K562 (cell line): ENCODE data around the gene PLXNB2. TPM values are rescaled to one million over a fixed set of nuclear protein-coding genes. Genes with fewer than 3 reads are reported as not detected.

Source experiments
- ATAC-seq: fragments of 200-7000 bp; cut with Tn5 transposase; 3 replicates; pipeline ENCODE4 v1.9.1; 2020; ENCODE audit warnings: moderate library complexity
- BruUV-seq: library from RNA; stranded (reverse); fragments of 400-500 nt; replicated peaks from 2 replicates; lab custom pipeline; 2021; lab: Mats Ljungman, UMichigan
- CTCF ChIA-PET: fragments of 300-600 bp; formaldehyde crosslinking; extraction: SDS; loops from one replicate; lab custom pipeline; 2021; ENCODE audit warnings: low intra/inter-chr PET ratio; lab: Yijun Ruan, JAX
- POLR2A ChIA-PET: fragments of 300-600, 350-650 bp; sonication (Branson Sonifier 250); formaldehyde crosslinking; extraction: SDS; loops from one replicate; lab custom pipeline; 2021; ENCODE audit warnings: antibody characterized with exemption, inconsistent platforms; lab: Yijun Ruan, JAX
- DNase-seq, 4 experiments: peaks; one replicate each; pipeline versions ENCODE4 v3.0.0 to v3.0.0-alpha.2; 2011 to 2018; ENCODE audit warnings: low spot score in 3 of 4, mixed read lengths in 3 of 4; ENCODE audit errors: extremely low read depth in 1 of 4
- FAIRE-seq: peaks from 2 replicates; lab custom pipeline; 2011; peaks lifted over from hg19 to GRCh38; lab: Jason Lieb, UNC
- H2AFZ ChIP-seq: 2 replicates; pipeline ENCODE4 v1.6.0; 2011; ENCODE audit warnings: low read depth, low read length, control low read depth, inconsistent platforms
- H3K27ac ChIP-seq: fragments of 200-600 bp; 3 replicates; pipeline ENCODE4 v1.8.0; 2011; ENCODE audit warnings: low read depth, mild to moderate bottlenecking, control low read depth, inconsistent platforms, low read length, moderate library complexity, mixed read lengths; ENCODE audit errors: extremely low read depth
- H3K27me3 ChIP-seq, 2 experiments: fragments of 300-600 bp in 1 of 2; 2 replicates in 1 of 2; 3 replicates in 1 of 2; pipeline versions ENCODE4 v1.6.0 to v1.8.0; 2011; ENCODE audit warnings: inconsistent platforms in 2 of 2, low read length in 2 of 2, mild to moderate bottlenecking in 1 of 2, mixed read lengths in 1 of 2, moderate library complexity in 1 of 2; ENCODE audit not compliant: control insufficient read depth in 2 of 2, insufficient read depth in 2 of 2
- H3K36me3 ChIP-seq: fragments of 300-600 bp; 3 replicates; pipeline ENCODE4 v1.8.0; 2011; ENCODE audit warnings: mild to moderate bottlenecking, low read length, inconsistent platforms; ENCODE audit not compliant: control insufficient read depth, insufficient read depth
- H3K4me1 ChIP-seq, 2 experiments: fragments of 200-600 bp in 1 of 2; replicated peaks in 1 of 2; 2 replicates in 1 of 2; 3 replicates in 1 of 2; pipeline versions ENCODE4 v1.5.1 to v1.8.0; 2011; ENCODE audit warnings: inconsistent platforms in 2 of 2, low read length in 2 of 2, mild to moderate bottlenecking in 1 of 2, mixed read lengths in 1 of 2, moderate library complexity in 1 of 2; ENCODE audit not compliant: control insufficient read depth in 2 of 2, insufficient read depth in 2 of 2
- H3K4me2 ChIP-seq: 2 replicates; pipeline ENCODE4 v1.6.1; 2011; ENCODE audit warnings: low read length, control low read depth, inconsistent platforms, mixed read lengths; ENCODE audit not compliant: insufficient read depth
- H3K4me3 ChIP-seq: fragments of 200-600 bp; sonication (generic), shearing (Covaris generic); 2 replicates; pipeline ENCODE4 v1.5.1; 2016; ENCODE audit warnings: control low read depth, inconsistent platforms
- H3K79me2 ChIP-seq: fragments of 200-600 bp; 3 replicates; pipeline ENCODE4 v1.8.0; 2011; ENCODE audit warnings: low read length, inconsistent platforms; ENCODE audit not compliant: control insufficient read depth, insufficient read depth
- H3K9ac ChIP-seq, 2 experiments: 2 replicates each; pipeline versions ENCODE4 v1.6.0 to v1.6.1; 2011; ENCODE audit warnings: low read depth in 2 of 2, low read length in 2 of 2, control low read depth in 1 of 2, inconsistent platforms in 1 of 2, mild to moderate bottlenecking in 1 of 2, mixed read lengths in 1 of 2; ENCODE audit not compliant: insufficient read depth in 1 of 2
- H3K9me1 ChIP-seq: one replicate; pipeline ENCODE4 v1.6.0; 2011; ENCODE audit warnings: inconsistent platforms, mild to moderate bottlenecking, low read length, moderate library complexity; ENCODE audit not compliant: control insufficient read depth, insufficient read depth
- H3K9me3 ChIP-seq: replicated peaks from 2 replicates; pipeline ENCODE4 v1.5.1; 2011; ENCODE audit warnings: low read depth, low read length, inconsistent platforms; ENCODE audit not compliant: control insufficient read depth, insufficient read depth
- H4K20me1 ChIP-seq: replicated peaks from 2 replicates; pipeline ENCODE4 v1.6.1; 2011; ENCODE audit warnings: low read length, inconsistent platforms, mixed read lengths; ENCODE audit not compliant: control insufficient read depth, insufficient read depth
- EGR1 ChIP-seq: fragments of 450-650 bp; conservative IDR thresholded peaks from 2 replicates; pipeline ENCODE4 v1.6.1; 2017; ENCODE audit warnings: mild to moderate bottlenecking
- NR4A1 ChIP-seq, 2 experiments: fragments of 250-450 bp in 1 of 2; fragments of 450-650 bp in 1 of 2; sonication (Bioruptor Pico) in 1 of 2; IDR thresholded peaks; 2 replicates each; pipeline versions ENCODE4 v1.4.0 to v1.6.1; 2016 to 2020; ENCODE audit warnings: mild to moderate bottlenecking in 2 of 2, missing compliant biosample characterization in 1 of 2, missing genetic modification characterization in 1 of 2, moderate library complexity in 1 of 2
- RCOR1 ChIP-seq, 2 experiments: IDR thresholded peaks; 2 replicates each; pipeline ENCODE4 v1.6.1; 2012; ENCODE audit warnings: low read depth in 2 of 2, low read length in 2 of 2, borderline replicate concordance in 1 of 2, improper control_type of control experiment in 1 of 2
- ZNF197 ChIP-seq: fragments of 200-800 bp; sonication (Bioruptor generic); IDR thresholded peaks from 2 replicates; pipeline ENCODE4 v1.6.1; 2016; ENCODE audit warnings: low read depth, missing genetic modification characterization, missing compliant biosample characterization
- WGBS: fragments of 100-300 bp; shearing (Covaris generic); methylation state at CpG from one replicate; pipeline ENCODE4 v1.1.6; 2016; ENCODE audit warnings: low coverage, mixed read lengths; ENCODE audit not compliant: insufficient coverage; ENCODE audit errors: missing lambda C conversion rate; 5-methylcytosine and 5-hydroxymethylcytosine counted together
- in situ Hi-C: fragments of 300-500 bp; cut with MboI; formaldehyde crosslinking; loops from 4 replicates; pipeline ENCODE4 v1.15.0; 2018; ENCODE audit warnings: inconsistent platforms, mixed read lengths
- intact Hi-C: fragments of 100-400 bp; cut with micrococcal nuclease; formaldehyde crosslinking; loops from 2 replicates; pipeline ENCODE4 v1.14.2; 2022
- polyA plus RNA-seq, 8 experiments: library from polyadenylated mRNA; depleted of rRNA in 4 of 8; stranded (reverse) in 5 of 8; unstranded in 3 of 8; fragments of >200 nt; fragmentation: Nextera tagmentation in 2 of 8; fragmentation: Illumina TruSeq in 1 of 8; extraction: Ambion mirVana in 2 of 8; extraction: Trizol in 1 of 8; gene quantifications; 2 replicates each; pipeline versions ENCODE4 v1.2.1 to v1.2.3, GENCODE V29; 2011 to 2014; ENCODE audit warnings: inconsistent platforms in 1 of 8, missing spikeins in 1 of 8
- total RNA-seq, 7 experiments: library from RNA; depleted of rRNA in 6 of 7; stranded (reverse); fragments of >200 nt in 6 of 7; fragmentation: Illumina TruSeq in 2 of 7; extraction: Trizol in 2 of 7; gene quantifications; 2 replicates each; pipeline versions ENCODE4 v1.2.1 to v1.2.3, GENCODE V29; 2011 to 2021; ENCODE audit warnings: low replicate concordance in 1 of 7

The PLXNB2 gene
- total and polyA plus RNA-seq, 9 of the 15 experiments (the other 6 are each of a cell fraction or from before 2014, with no cell fraction given): 0.15 to 45.1 (median 13.6) TPM

- Histone ChIP-seq H3K9me1 (no peaks in the 10 kb centered on the region), H4K20me1 (no peaks in the 10 kb centered on the region), H2AFZ (no peak overlapping the region), H3K27me3 (no peaks in the 10 kb centered on the region), H3K36me3 (peaks cover 35% of the 10 kb centered on the region; the same call in 1 of the 3 replicates), H3K4me2 (no peak overlapping the region), H3K27ac (no peak overlapping the region), H3K4me1 (peaks cover 0 to 48% of the 10 kb centered on the region in 2 experiments; a peak in 3 of 5 replicates), H3K4me3 (no peak overlapping the region), H3K9ac (no peak overlapping the region), H3K79me2 (no peaks in the 10 kb centered on the region), H3K9me3 (no peaks in the 10 kb centered on the region)
- ATAC-seq (no peak), FAIRE-seq (no peak), DNase-seq (no peak)
- in situ Hi-C loops: no loop called here
- ChIA-PET CTCF (interaction anchor here (1.3 to 2.4 kb wide), 2 partner anchors 65 to 67 kb away, joined by 4 to 8 read pairs; partner anchors contain the start of gene PPP6R2), POLR2A (no interaction called here)
- WGBS: 96% methylated on average over 10 of the region's 43 CpGs
- intact Hi-C loops: loop anchor here (2.0 kb wide), 1 partner anchor 67 kb away; the partner anchor contains the start of gene PPP6R2
- TF ChIP-seq RCOR1 (IDR thresholded peaks at IDR 0.05; ENCODE audit: borderline replicate concordance in 1 of 2, low read depth in 2 of 2, low read length in 2 of 2) (no peak), NR4A1 (CRISPR knock-in tag; IDR thresholded peaks at IDR 0.05) (no peak), NR4A1 (tag; IDR thresholded peaks at IDR 0.05) (no peak), EGR1 (peak; percentile 32), ZNF197 (no peak)
- BruUV-seq: no TSS peak
Measured at GRCh38 chr22:50275181-50276055, 32.0 kb downstream of the PLXNB2 start.
